Measurements from ENCODE around the gene GPR32.

The GPR32 gene

DNA sequence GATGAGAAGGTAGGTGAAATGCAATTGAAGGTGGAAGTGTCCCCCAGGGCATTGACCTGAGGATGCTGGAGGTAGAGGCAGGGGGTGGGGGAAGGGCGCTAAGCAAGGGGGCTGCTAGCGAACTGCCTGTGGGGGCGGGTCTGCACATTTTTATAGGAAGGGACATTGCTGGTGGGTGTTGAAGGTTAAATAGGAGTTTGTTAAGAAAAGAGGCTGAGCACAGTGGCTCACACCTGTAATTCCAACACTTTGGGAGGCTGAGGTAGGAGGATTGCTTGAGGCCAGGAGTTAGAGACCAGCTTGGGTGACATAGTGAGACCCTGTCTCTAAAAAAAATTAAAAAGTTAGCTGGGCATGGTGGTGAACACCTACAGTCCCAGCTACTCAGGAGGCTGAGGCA lies 14.4 kb downstream of the GPR32 start:
- DNase-seq = no peak

DNA sequence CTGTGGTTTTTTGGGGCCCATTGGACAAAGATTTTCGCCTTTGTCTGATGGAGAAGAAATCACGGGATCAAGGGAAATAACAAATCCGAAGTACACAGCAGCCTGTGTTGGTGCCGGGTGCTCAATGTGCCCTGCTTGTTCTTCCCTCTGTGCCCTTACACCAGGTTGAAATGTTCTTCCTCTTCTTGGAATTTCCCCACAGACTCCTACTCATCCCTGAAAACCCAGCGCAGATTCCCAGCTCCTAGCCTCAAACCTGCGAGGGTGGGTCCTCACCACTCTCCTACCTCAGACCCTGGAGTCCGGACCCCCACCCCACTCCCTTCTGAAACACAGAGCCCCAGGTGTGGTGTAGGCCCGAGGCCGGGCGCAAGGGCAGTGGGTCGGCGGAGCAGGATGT lies 15.1 kb downstream of the GPR32 start:
- DNase-seq = no peak

DNA sequence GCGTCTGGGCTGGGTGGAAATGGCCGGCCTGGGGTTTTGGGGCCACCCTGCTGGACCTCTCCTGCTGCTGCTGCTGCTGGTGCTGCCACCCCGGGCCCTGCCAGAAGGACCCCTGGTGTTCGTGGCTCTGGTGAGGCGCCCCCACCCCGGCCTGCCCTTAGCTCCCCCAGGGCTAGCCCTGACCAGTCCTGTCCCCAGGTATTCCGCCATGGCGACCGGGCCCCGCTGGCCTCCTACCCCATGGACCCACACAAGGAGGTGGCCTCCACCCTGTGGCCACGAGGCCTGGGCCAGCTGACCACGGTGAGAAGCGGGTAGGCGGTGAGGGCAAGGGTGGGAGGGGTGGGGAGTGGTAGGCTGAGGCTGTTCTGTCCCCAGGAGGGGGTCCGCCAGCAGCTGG lies 20.1 kb downstream of the GPR32 start, which contains the start of gene ACP4:
TSS of gene ACP4 (plus strand) at position 20 of the 400 bp plus-strand sequence. CDS start at position 20, 0 bp downstream.
- DNase-seq = no peak

DNA sequence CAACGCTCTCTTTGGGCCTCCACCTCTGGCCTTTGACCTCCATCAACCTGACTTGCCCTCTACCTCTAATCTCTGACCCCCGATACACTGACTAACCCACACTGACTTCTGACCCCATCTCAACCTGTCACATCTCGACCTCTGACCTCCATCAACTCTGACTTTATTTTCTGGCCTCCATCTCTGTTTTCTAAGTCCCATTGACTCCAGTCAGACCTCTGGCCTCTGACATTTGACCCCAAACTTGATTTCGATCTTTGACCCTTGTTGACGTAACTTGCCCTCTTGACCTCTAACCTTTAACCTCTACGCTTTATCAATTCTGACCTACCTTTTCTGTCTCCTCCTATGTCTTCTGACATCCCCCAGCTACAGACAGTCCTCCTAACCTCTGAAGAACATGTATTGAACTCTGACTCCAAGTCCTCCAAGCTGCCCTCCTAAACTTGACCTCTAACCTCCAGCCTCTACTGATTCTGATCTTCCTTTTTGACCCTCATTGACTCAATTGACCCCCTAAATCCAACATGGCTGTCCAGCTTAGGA lies 20.7 kb downstream of the GPR32 start:
- DNase-seq = no peak

DNA sequence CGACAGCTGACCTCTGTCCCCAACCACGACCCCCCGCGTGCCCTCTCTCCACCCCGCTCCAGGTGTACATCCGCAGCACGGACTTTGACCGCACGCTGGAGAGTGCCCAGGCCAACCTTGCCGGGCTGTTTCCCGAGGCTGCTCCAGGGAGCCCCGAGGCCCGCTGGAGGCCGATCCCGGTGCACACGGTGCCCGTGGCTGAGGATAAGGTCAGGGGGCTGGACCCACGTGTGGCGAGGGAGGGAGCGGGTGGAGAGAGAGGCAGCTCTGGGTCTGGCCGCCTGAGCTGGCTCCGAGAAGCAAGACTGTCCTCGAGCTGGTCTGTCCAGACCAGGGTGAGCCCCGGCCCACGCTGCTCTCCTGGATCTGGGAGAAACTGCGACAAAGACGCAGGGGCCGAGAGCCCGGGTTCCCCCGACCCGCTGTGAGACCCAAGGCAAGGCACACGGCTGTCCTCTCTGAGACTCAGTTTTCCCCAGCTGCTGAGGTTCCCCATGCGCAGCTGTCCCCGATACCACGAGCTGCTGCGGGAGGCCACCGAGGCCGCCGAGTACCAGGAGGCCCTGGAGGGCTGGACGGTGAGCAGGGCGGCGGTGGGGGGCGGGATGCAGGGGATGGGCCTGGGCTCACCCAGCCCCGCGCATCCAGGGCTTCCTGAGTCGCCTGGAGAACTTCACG lies 21.5 kb downstream of the GPR32 start:
- DNase-seq = no peak

DNA sequence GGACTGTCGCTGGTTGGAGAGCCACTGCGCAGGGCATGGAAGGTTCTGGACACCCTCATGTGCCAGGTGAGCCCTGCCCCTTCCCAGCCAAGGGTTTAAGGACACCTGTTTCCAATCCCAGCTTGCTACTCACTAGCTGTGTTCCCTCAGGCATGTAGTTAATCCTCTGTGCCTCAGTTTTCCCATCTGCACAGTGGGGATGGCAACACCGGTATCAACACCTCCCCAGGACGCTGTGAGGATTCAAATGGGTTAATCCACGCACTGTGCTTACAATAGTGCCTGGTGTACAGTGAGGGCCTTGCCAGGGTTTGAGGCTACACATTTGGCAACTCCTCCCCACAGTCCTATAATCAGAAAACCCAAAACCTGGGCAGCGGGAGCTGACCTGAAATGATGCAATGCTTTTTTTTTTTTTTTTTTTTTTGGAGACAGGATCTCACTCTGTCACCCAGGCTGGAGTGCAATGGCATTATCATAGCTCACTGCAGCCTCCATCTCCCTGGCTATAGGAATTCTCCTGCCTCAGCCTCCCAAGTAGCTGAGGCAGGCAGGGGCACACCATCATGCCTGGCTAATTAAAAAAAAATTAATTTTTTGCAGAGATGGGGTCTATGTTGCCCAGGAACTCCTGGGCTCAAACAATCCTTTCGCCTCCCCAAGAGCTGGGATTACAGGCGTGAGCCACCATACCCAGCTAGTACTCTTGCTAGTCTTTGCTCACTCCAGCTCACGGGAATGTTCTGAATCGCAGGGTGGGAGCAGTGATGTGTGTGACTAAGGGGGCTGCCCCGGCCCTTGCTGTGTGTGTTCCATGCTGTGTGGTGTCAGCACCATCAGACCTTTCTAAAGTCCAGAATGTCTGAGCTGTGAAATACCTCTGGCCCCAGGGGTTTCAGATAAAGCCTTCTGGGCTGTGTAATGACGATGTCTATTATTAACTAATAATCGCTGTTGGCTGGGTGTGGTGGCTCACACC lies 22.3 kb downstream of the GPR32 start:
- no peak for DNase-seq

DNA sequence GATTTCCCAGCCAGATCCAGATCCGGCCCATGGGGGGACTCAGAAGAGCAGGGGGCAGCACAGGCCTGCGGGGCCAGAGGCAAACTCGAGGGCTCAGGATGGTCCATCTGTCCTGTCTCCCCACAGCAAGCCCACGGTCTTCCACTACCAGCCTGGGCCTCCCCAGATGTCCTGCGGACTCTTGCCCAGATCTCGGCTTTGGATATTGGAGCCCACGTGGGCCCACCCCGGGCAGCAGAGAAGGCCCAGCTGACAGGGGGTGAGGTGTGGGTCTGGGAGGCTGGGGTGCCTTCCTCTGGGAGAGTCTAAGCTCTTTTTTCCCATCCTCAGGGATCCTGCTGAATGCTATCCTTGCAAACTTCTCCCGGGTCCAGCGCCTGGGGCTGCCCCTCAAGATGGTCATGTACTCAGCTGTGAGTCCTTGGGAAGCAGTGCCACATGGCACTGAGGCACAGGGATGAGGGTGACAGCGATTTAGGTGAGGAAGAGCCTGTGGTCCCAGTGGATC lies 23.3 kb downstream of the GPR32 start:
- no peak for DNase-seq

DNA sequence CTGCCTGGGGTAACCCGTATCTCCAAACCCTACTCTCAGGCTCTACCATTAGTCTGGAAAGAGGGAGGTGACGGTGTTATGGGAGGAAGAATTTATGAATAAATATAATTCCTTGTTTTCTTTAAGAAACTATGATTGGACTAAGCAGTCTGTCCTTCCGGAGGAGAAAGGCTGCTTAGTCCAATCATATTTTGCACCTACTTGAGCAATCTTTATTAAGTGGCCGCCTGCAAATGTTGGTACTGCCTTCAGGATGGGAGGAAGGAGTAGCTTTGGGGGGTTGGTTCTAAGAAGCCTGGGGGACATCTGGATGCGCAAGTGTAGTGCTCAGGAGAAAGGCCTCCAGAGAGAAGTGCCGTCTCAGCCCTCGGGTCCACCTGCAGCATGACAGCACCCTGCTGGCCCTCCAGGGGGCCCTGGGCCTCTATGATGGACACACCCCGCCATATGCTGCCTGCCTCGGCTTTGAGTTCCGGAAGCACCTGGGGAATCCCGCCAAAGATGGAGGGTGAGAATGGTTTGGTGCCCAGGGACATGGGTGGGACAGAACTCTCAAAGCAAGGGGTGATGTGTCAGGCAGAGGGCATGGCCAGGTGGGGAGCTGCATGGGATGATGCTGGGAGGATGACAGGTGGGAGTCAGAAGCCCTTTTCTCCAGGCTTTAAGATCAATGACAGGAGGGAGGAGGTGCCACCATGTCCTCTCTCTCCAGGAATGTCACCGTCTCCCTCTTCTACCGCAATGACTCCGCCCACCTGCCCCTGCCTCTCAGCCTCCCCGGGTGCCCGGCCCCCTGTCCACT lies 24.0 kb downstream of the GPR32 start:
- no peak for DNase-seq

DNA sequence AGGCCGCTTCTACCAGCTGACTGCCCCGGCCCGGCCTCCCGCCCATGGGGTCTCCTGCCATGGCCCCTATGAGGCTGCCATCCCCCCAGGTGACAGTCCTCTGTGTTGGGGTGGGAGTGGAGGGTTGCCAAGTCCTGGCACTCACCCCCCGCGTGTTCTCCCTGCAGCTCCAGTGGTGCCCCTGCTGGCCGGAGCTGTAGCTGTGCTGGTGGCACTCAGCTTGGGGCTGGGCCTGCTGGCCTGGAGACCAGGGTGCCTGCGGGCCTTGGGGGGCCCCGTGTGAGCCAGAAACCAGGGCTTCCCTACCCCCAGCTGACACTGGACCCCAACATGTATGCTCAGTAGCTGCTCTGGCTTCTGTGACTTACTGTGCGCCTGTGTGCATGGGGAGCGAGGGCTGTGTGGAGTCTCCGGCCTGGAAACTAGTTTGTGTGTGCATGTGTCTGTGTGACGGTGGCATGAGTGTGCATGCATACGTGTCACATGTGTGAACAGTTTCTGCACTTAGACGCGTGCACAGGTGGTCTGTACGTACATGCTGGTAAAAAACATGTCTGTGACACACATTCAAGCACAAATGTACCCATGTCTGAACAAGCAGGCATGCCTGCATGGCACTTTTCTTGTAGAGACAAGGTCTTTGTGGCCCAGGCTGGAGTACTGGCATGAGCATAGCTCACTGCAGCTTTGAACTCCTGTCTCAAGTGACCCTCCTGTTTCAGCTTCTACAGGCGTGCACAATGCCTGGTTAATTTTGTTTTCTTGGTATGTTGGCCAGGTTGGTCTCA lies 24.8 kb downstream of the GPR32 start:
- no peak for DNase-seq

DNA sequence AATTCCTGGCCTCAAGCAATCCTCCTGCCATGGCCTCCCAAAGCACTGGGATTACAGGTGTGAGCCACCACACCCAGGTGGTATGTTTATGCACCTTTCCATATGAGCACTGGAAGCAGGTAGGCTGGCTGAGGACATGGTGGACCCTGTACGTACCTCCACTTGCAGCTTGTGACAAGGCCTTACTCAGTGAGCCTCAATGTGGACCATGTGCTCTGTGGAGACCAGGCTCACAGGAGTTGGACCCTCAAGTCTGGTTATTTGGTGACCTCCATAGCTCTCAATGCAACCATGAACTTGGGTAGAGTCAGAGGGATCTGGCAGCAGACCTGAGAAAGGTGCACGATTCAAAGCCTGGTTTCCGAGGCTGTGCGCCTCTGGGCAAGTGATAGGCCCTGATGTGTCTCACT lies 25.4 kb downstream of the GPR32 start:
- no peak for DNase-seq

DNA sequence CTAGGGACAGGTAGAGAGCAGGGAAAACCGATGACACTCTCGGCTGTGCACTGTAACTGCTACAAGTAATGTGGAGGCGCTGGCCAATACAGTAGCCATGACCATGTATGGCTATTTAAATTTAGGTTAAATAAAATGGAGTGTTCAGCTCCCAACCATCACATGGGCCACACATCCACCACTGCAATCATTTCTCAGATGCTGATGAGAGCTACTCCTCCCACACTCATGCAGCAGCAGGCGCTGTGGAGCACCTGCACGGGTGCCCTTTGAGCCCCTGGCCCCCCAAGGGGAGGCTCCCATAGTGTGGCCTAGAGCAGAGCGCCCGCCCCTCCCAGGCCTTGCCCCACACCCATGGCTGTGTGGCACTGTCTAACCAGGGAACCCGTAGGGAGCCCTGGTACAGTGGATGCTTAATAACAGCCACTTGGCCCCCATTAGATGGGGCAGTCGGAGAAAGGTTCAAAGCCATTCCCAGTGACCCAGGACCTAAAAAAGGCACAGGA lies 25.9 kb downstream of the GPR32 start:
- DNase-seq = no peak

DNA sequence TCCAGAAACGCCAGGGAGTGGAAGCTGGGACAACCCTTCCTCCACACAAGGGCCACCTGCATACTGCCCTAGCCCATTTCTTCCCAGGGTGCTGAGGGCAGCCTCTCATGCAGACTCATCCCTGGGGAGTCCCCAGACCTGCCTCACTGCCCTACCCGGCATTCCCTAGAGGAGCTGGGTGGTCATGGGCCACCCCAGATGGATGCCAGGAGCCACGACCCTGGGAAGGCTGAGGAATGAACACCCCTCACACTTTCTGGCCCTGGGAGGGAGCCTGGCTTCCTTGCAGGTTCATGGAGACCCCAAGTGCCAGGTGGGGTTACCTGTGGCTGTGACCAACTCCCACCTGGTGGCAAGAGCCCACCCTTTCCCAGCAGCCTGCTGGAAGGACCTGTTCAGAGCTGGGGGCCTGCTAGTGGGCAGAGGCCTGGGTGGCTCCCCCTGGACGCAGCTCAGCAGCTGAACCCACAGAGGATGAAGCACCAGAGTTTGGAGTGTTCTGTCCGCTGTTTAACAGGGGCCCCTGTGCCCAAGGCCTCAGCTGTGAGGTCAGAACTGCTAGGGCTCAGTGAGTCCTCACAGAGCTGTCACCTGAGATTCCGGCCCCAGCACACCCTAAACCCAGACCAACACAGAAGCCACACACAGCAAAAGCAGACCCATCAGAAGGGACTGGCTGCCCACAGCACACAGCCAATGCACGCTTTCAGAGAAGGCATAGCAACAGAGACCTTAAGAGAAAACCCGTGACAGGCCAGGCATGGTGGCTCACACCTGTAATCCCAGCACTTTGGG lies 26.6 kb downstream of the GPR32 start:
- no peak for DNase-seq

DNA sequence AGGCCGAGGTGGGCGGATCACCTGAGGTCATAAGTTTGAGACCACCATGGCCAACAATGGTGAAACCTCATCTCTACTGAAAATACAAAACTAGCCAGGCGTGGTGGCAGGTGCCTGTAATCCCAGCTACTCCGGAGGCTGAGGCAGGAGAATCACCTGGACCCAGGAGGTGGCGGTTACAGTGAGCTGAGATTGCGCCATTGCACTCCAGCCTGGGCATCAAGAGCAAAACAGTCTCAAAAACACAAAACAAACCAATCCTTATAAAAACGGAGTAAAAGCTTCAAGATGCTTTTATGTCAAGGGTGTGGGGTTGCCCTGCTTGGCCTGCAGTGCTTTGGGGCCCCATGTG lies 27.1 kb downstream of the GPR32 start:
- DNase-seq = no peak

DNA sequence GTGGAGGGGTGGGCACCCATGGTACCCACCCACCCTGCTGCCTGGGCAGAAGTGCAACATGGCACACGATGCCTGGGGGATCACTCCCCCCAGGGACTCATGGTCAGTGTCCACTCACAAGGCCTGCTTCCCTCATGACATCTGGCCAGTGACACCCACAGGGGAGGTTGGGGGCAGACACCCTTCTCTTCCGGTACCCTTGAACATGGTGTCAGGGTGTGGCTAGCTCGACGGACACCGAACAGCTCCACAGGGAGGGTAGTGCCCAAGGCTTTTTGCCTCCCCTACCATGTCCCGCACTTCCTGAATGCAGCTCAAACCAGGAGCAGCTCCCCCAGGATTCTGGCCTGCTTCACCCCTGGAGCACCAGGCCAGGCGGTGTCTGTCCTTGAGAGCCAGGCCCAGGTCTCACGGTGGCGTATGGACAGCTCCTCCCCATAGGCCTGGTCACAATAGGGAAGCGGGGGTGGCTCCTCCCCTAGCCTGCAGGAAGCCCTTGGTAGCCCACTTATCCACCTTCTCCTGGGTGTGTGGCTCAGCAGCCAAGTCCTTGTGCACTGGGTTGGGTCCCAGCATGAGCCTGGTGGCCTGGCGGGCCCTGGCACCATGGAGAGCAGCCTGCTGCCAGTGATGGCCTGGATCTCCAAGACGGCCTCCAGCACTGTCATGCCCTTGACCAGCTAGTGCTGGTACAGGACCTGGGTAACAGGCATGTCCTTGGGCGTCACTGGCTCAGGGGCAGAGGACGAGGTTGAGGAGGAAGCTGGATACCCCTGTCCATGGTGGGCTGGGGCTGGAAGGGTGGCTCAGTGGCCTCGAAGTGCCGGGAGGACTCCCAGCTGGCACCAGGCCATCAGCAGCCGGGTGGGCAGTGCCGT lies 27.8 kb downstream of the GPR32 start:
- no peak for DNase-seq

DNA sequence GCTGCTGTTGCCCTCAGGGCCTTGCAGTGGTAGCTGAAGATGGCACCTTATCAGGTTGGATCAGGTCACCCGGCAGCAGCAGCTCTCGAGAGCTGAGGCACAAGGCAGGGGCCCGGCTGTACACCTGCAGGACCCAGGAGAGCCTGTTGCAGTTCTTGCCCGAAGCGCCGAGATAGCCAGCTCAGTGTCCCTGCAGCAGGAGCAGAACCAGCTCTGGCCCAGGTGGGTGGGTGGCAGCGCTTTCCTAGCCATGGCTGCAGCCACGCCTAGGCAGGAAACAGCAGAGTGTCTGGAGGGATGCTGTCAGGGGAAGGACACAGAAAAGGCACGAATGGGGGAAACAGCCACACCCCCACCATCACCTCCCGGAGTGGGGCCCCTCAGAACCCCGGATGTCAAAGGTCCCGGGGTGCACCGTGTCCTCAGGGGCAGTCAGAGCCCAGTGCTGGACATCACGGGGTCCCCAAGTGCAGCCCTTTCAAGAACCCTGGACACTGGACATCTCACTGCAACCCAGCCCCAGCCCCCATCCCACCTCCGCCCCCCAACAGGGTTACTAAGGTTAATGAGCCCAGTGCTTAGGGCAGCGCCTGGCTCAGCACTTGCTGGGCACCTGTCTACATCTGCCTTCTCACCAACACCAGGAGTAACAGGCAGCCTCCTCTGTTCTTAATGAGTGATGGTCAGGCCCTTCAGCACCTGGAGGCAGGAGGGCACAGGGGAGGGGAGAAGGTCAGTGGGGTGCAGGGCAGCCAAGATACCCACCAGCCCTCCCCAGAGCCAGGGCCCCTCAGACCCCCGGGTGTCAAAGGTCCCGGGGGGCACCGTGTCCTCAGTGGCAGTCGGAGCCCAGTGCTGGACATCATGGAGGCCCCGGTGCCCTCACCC lies 28.6 kb downstream of the GPR32 start:
- DNase-seq = no peak

DNA sequence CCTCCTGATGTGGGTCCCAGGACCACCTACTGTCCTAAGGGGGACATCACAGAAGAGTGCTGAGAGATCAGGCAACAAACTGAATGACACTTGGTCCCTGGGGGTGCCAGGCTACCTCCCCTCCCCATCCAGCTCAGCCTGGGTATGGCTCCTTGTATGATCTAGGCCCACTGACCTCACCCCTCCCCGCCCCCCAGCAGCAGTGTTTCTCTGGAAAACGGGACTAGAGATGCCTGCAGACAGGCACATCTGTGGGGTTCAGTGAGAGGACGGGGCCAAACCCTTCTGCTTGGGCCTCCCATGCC lies 29.2 kb downstream of the GPR32 start:
- DNase-seq = no peak

DNA sequence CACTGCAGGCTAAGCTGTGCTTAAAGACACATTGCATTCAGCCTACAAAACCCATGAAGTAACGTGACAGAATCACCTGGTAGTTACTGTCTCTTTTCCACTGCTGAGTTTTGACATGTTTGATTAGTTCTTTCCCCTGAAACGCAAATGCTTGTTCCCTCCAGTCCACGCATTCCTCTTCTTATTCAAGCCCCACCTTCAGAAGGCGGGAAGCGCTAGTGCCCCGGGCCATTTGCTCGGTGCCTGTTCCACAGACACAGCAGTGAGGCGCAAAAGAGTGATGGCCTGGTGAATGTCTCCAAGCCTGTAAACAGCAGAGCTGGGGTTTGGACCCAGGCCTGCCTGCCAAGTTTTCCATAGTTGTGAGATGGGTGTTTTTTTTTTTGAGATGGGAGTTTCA lies 30.8 kb downstream of the GPR32 start:
- DNase-seq = no peak

DNA sequence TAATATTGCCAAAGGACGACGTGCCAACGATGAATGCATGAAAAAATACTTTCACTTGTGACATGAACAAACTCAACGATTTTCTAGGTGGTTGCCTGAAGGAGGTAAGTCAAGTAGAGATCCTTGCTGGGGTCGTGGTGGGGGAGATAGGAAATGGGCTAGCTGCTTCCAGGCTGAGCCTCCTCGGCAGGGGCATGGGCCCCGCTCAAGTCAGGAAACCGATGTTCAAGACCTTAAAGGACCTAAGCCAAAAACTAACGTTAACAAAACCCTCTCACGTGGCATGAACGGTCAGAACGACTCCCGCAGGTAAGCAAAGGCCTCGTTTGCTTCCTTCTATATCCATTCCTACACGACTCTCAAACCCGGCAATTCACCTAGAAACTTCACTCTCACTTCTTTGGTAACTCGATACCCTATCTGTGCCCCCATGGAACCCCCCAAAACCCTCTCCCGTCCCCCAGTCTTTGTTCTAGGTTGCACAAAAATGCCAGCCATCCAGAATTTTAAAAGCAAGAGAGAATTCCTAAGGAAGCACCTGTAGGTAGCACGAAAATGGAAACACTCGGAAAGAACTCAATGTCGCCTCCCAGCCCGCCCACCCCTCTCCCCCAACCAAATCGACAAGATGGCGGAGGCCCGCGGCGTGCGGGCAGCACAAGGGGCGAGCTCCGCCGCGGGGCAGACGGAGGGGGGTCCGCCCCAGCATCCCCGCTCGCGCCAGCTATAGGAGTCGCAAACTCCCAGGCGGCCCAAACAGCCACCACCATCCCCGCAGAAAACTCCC lies 33.6 kb downstream of the GPR32 start:
- no peak for DNase-seq
